LNCaP clone FGC (cell line): Measurements from ENCODE around the gene CHRNA7.

ENCODE experiments used
- DNase-seq: peaks from one replicate; pipeline ENCODE4 v3.0.0-alpha.2; 2011; ENCODE audit warnings: low read depth
- H3K4me3 ChIP-seq: 2 replicates; pipeline ENCODE4 v1.5.1; 2011; ENCODE audit warnings: mild to moderate bottlenecking, low read depth, low read length, control low read depth
- CTCF ChIP-seq: IDR thresholded peaks from 2 replicates; pipeline ENCODE4 v1.5.1; 2012; ENCODE audit warnings: mild to moderate bottlenecking; ENCODE audit not compliant: control insufficient read depth, insufficient read depth; ENCODE audit errors: extremely low read depth

Gene CHRNA7

GRCh38 chr15:32098033-32098432, 67.7 kb downstream of the CHRNA7 start:
- DNase-seq, result no peak
- TF ChIP-seq CTCF, result no peak
- H3K4me3 ChIP-seq, result no peak overlapping the region

GRCh38 chr15:32099097-32099785, 68.9 kb downstream of the CHRNA7 start:
- no peak for TF ChIP-seq CTCF
- no peak overlapping the region for H3K4me3 ChIP-seq
- no peak for DNase-seq

- TF ChIP-seq CTCF, result no peak
- DNase-seq, result no peak
- H3K4me3 ChIP-seq, result no peak overlapping the region
Measured at GRCh38 chr15:32099956-32100684, 69.8 kb downstream of the CHRNA7 start.

GRCh38 chr15:32104061-32104995, 74.0 kb downstream of the CHRNA7 start:
- H3K4me3 ChIP-seq, result no peak overlapping the region
- TF ChIP-seq CTCF, result peak; percentile 31; the same call in 1 of the 2 replicates
- no peak for DNase-seq

- no peak for TF ChIP-seq CTCF
- peak; percentile 34 for DNase-seq
- H3K4me3 ChIP-seq, result no peak overlapping the region
Measured at GRCh38 chr15:32105258-32106241, 75.2 kb downstream of the CHRNA7 start.
